GM19372 (cell line): ENCODE data around the gene KRTAP4-7.
"Not testable (repeated sequence)": the region's sequence is repeated elsewhere in the genome, so short reads cannot be mapped to it uniquely, and the experiment has no call there.

ENCODE experiments used
- ATAC-seq: cut with Tn5 transposase; IDR thresholded peaks from one replicate; pipeline ENCODE4 v1.9.1; 2021; ENCODE audit warnings: mild to moderate bottlenecking, low read depth, moderate library complexity; ENCODE audit not compliant: unreplicated experiment

KRTAP4-7 gene

DNA sequence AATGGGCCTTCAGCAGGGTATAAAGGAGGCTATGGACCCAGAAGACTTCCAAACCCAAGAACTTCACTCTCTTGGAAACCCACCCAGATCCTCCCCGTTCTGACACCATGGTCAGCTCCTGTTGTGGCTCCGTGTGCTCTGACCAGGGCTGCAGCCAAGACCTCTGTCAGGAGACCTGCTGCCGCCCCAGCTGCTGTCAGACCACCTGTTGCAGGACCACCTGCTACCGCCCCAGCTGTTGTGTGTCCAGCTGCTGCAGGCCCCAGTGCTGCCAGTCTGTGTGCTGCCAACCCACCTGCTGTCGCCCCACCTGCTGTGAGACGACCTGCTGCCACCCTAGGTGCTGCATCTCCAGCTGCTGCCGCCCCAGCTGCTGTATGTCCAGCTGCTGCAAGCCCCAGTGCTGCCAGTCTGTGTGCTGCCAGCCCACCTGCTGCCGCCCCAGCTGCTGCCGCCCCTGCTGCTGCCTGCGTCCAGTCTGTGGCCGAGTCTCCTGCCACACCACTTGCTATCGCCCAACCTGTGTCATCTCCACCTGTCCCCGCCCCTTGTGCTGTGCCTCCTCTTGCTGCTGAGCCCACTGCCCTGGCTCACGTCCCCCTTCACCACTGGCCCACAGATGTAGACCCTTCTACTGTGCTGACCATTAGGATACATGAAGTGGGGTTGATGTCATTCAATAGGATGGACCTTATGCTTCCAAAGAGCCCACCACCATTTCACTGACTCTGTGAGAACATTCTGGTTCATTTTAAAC lies at the start of gene KRTAP4-7:
Gene KRTAP4-7, plus strand, starts transcription at position 51 of the 757 bp plus-strand sequence. Its CDS starts 57 bp downstream, at position 108.
- not testable (repeated sequence) for ATAC-seq

DNA sequence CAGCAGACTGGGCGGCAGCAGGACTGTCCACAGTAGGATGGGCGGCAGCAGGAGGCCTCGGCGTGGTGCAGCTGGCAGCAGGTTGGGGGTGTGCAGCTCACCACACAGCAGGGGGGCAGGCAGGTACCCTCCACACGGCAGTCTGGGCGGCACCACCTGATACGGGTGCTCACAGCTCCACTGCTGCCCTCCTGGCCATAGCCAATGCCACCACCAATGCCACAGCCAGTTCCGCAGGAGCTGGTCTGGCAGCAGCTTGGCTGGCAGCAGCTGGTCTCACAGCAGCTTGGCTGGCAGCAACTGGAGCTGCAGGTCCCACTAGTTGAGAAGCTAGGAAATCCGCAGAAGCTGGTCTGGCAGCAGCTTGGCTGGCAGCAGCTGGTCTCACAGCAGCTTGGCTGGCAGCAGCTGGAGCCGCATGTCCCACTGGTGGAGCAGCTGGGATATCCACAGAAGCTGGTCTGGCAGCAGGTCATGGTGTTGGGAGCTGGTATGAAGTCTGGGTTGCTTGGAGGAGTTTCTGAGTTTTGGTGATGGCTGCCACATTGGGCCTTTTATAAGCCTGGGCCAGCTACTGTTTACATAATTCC lies 49.5 kb upstream of the KRTAP4-7 start, which contains the start of gene KRTAP1-3:
Gene KRTAP1-3, minus strand, starts transcription at position 529 of the 590 bp plus-strand sequence. Its CDS starts 53 bp downstream, at position 476.
- ATAC-seq, result not testable (repeated sequence)

GRCh38 chr17:41037853-41038350 lies 46.0 kb upstream of the KRTAP4-7 start:
- ATAC-seq, result no peak

DNA sequence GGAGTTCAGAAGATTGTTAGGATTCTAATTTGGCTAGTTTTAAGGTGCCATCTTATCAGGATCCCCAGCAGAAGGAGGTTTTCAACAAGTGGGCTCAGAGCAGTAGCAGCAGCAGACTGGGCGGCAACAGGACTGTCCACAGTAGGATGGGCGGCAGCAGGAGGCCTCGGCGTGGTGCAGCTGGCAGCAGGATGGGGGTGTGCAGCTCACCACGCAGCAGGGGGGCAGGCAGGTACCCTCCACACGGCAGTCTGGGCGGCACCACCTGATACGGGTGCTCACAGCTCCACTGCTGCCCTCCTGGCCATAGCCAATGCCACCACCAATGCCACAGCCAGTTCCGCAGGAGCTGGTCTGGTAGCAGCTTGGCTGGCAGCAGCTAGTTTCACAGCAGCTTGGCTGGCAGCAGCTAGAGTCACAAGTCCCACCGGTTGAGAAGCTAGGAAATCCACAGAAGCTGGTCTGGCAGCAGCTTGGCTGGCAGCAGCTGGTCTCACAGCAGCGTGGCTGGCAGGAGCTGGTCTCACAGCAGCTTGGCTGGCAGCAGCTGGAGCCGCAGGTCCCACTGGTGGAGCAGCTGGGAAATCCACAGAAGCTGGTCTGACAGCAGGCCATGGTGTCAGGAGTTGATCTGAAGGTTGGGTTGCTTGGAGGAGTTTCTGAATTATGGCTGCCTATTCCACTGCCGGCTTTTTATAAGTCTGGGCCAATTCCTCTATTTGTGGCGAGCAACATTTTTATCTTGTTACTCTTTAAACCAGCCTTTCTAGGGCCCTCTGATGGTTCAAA lies 43.0 kb upstream of the KRTAP4-7 start, which contains the start of gene KRTAP1-1:
Gene KRTAP1-1, minus strand, starts transcription at position 668 of the 789 bp plus-strand sequence. Its CDS starts 53 bp downstream, at position 615.
- not testable (repeated sequence) for ATAC-seq

DNA sequence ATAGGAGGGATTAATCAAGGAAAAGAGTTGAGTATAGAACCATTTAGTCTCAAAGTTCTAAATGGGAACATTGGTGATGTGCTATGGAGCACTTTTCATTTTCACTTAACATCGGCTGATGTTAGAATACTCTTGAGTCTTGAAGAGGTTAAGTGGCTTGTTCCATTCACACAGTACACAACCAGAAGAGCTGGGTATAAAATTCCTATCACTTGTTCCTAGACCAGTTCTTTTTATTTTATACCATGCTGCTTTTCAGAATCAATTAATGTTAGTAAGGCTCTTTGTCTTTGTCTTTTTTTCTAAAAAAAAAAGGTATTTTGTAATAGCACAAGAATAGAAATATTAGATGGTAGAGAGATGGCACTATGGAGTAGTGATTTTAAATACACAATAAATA lies 41.0 kb upstream of the KRTAP4-7 start:
- no peak for ATAC-seq

GRCh38 chr17:41046735-41047465 lies 37.0 kb upstream of the KRTAP4-7 start, which contains the start of gene KRTAP2-1:
KRTAP2-1 (minus strand) TSS chr17:41047316; CDS start chr17:41047267, 49 bp downstream.
- ATAC-seq, result not testable (repeated sequence)

DNA sequence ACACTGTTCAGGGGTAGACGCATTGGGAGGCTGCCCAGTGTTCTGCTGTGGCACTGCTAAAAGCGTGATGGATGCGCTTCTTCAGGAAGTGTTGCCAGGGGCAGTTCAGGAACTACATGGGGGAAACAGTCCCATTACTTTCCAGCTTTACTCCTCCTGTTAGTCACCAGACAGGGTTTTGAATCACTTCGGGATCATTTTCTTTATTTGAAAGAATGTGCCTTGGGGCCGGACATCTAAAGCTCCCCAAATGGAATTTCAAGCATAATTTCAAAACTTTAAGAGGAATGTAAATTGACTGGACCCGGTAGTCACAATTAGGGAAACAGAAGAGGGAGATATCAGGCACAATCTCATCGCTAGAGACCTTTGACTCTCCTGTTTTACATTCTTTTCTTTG lies 35.5 kb upstream of the KRTAP4-7 start:
- ATAC-seq, result no peak

DNA sequence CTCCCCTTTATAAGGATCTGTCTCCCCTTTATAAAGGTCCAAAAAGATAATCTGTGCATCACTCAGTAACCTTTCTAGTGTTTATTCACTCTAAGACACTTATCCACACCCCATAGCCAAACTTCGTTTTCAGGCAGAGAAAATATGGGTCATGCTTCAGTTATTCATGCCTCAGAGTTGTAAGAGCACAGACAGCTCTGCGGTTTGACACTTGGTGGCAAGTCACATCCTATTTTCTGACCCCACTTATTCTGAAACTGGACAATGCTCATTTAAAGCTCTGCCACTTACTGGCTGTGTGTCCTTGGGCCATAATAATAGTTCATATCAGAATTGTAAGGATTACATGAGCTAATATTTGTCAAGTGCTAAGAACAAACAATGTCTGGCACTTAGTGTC lies 34.8 kb upstream of the KRTAP4-7 start:
- ATAC-seq, result no peak

DNA sequence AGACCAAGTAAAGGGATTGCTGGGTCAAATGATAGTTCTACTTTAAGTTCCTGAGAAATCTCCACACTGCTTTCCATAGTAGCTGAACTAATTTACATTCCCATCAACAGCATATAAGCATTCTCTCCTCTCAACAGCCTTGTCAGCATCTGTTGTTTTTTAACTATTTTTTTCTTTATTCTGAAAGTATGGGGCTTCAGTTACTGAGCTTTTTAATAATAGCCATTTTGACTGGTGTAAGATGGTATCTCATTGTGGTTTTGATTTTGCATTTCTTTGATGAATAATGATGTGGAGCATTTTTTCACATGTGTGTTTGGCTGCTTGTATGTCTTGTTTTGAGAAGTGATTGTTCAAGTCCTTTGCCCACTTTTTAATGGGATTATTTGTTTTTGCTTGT lies 31.4 kb upstream of the KRTAP4-7 start:
- no peak for ATAC-seq

- ATAC-seq, result no peak
Measured at GRCh38 chr17:41054025-41054424, 29.9 kb upstream of the KRTAP4-7 start.

DNA sequence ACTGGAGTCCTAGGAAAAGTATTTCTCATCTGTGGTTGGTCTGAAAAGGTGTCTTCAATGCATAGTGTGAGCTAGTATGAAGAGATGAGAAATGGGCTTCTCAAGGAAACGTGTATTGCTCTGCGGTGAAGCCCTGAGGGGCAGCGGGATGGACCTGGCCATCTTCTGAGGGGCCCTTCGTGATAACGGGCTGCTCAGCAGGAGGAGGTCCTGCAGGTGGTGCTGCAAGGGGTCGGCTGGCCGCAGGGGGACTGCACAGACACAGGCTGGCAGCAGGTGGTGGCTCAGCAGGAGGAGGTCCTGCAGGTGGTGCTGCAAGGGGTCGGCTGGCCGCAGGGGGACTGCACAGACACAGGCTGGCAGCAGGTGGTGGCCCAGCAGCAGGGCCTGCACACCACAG lies 29.4 kb upstream of the KRTAP4-7 start:
- ATAC-seq, result not testable (repeated sequence)

DNA sequence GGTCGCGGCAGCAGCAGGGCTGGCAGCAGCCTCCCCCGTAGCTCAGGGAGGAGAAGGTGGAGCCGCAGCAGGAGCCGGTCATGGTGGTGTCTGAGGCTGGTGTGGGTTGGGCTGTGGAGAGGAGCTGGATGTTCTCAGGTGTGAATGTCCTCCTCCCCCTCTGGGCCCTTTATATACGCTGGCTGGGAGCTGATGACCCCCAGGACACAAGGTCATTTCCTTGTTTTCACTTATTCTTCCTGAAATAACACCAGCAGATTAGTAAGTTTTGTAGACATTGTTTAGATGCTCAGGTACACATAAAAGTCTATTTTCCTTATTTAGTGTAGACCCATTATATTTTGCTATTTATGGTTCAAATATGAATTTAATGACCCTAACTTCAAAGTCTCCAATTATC lies 28.8 kb upstream of the KRTAP4-7 start, which contains the start of gene KRTAP2-2:
Gene KRTAP2-2, minus strand, starts transcription at position 101 of the 400 bp plus-strand sequence. Its CDS starts 19 bp downstream, at position 82.
- ATAC-seq, result not testable (repeated sequence)

DNA sequence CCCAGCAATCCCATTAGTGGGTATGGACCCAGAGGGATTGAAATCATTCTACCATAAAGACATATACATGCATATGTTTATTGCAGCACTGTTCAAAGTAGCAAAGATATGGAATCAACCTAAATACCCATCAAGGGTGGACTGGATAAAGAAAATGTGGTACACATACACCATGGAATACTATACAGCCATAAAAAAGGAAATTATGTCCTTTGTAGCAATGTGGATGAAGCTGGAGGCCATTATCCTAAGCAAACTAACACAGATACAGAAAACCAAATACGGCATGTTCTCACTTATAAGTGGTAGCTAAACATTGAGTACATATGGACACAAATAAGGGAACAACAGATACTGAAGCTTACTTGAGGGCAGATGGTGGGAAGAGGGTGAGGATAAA lies 26.4 kb upstream of the KRTAP4-7 start:
- no peak for ATAC-seq

GRCh38 chr17:41058741-41059140 lies 25.2 kb upstream of the KRTAP4-7 start:
- ATAC-seq, result no peak

DNA sequence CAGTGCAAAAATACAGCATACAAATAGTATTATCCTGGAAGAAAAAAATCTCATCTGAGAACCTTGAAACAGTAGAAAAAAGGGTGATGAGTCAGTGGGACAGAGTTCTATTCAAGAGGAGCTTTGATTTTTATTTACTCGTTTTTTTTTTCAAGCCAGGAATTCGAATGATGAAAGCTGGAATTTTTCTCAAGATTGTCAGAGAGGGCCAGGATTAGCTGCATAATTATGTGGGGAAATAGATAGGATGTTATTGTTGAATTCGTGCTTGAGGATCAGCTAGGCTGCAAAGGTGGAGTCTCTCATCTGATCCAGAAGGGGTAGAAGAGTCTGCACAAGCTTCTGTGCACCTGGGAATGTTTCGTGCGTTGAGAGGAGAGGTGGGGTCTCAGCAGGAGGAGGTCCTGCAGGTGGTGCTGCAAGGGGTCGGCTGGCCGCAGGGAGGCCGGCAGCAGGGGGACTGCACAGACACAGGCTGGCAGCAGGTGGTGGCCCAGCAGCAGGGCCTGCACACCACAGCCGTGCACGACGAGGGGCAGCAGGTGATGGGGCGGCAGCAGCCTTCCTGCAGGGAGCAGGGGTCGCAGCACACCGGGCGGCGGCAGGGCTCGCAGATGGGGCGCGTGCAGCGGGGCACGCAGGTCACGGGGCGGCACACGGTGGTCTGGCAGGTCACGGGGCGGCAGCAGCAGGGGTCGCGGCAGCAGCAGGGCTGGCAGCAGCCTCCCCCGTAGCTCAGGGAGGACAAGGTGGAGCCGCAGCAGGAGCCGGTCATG lies 24.5 kb upstream of the KRTAP4-7 start:
- ATAC-seq, result not testable (repeated sequence)

DNA sequence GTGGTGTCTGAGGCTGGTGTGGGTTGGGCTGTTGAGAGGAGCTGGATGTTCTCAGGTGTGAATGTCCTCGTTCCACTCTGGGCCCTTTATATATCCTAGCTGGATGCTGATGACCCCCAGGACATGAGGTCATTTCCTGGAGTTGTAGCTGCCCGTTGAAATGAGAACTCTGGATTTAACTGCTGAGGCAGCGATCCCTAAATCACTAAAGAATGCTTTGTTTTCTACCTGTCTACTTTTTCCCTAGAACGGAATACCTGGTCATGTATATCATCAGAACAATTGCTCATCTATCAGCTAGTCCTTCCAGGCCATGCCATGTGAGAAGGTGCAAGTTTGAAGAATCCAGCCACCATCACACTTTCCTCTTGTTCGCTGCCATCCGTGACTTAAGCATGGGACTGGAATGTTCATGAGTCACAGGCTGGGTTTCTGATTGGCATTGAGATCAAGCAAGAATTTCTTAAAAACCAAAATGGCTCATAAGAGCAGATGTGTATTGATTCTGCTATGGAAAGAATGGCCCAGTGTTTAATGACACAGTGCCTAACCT lies 23.8 kb upstream of the KRTAP4-7 start, which contains the start of gene KRTAP2-3:
Gene KRTAP2-3, minus strand, starts transcription at position 63 of the 553 bp plus-strand sequence. CDS start 64 bp downstream, outside the sequence.
- ATAC-seq, result no peak

DNA sequence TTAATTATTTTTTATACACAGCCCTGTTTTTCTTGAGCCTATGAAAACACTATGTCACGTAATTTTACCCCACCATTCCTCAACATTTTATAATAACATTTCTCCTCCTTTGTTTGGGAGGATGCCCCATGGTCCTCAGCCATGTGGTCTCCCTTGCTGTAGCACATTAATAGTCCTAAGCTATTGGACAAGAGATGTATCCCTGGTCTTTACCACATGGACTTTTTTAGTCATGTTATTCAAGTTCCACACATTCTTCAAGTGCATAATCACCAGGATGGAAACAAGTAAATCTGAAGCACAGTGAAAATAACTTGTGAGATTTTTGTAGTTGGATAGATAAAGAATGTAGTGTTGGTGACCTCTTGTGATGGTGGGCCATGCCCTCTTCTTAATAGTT lies 22.0 kb upstream of the KRTAP4-7 start:
- ATAC-seq, result no peak

GRCh38 chr17:41063449-41063848 lies 20.5 kb upstream of the KRTAP4-7 start:
- no peak for ATAC-seq

DNA sequence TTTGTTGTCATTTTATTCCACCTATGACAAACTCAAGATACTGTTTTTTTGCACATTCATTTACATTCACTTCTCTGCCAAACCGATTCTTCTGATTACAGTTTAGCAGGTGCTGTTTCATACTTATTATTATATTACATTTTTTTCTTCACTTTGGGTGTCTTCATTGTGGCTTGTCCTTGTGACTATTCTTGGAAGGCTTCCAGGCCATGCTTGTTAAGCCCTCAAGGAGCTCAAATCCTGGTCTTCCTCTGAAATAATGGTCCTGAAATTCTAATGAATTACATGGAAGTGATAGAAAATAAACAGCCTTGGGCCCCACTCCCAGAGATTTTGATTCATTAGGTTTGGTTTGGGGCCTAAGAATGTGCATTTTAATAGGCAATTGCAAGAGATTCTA lies 19.6 kb upstream of the KRTAP4-7 start:
- no peak for ATAC-seq
